DND-41 (cell line): ENCODE measurements around the gene CD180.

Experiments
- EZH2 ChIP-seq: IDR thresholded peaks from 3 replicates; pipeline ENCODE4 v1.6.1; 2012; ENCODE audit warnings: borderline replicate concordance, low read depth, mild to moderate bottlenecking, moderate library complexity, low read length, inconsistent platforms; ENCODE audit not compliant: severe bottlenecking
- TF ChIP-seq, protein P1 (sequence below): IDR thresholded peaks from 2 replicates; pipeline ENCODE4 v1.5.1; 2012; ENCODE audit warnings: borderline replicate concordance, low read length, moderate library complexity, mild to moderate bottlenecking; ENCODE audit not compliant: poor library complexity, severe bottlenecking; ENCODE audit errors: extremely low read depth

DNA sequence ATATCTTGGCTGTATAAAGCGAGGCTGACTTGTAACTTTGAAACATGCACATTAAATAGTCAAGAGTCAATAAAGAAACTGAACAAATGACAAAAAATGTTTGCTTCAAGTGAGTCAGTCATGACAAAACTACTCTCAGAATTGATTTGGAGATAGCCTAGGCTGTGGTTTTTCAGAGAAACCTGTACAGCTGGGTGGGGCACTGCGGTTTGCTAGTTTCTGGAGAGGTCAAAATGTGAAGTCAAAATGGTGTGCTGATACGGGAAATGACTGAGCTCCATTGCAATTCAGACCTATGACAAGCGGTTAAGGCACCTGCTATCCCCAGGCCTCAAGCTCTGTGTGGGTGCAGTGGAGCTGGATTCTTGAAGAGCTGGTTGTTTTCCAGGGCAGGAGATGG lies 10.3 kb upstream of the CD180 start:
- TF ChIP-seq, protein P1, sequence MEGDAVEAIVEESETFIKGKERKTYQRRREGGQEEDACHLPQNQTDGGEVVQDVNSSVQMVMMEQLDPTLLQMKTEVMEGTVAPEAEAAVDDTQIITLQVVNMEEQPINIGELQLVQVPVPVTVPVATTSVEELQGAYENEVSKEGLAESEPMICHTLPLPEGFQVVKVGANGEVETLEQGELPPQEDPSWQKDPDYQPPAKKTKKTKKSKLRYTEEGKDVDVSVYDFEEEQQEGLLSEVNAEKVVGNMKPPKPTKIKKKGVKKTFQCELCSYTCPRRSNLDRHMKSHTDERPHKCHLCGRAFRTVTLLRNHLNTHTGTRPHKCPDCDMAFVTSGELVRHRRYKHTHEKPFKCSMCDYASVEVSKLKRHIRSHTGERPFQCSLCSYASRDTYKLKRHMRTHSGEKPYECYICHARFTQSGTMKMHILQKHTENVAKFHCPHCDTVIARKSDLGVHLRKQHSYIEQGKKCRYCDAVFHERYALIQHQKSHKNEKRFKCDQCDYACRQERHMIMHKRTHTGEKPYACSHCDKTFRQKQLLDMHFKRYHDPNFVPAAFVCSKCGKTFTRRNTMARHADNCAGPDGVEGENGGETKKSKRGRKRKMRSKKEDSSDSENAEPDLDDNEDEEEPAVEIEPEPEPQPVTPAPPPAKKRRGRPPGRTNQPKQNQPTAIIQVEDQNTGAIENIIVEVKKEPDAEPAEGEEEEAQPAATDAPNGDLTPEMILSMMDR: no peak
- TF ChIP-seq EZH2: no peak
